Progenitor cell of endocrine pancreas (in vitro differentiated cells): ENCODE measurements around the gene CEP128. TPM values are rescaled to one million over a fixed set of nuclear protein-coding genes. Genes with fewer than 3 reads are reported as not detected.

Experiments
- DNase-seq: peaks from one replicate; pipeline ENCODE4 v3.0.0; 2021; ENCODE audit warnings: low spot score; ENCODE audit not compliant: unreplicated experiment
- H3K27ac Mint-ChIP-seq: 2 replicates; pipeline ENCODE4 v1.8.0; 2021; ENCODE audit warnings: mild to moderate bottlenecking, moderate library complexity, mixed read lengths
- H3K27me3 Mint-ChIP-seq: 2 replicates; pipeline ENCODE4 v1.8.0; 2021; ENCODE audit warnings: mixed read lengths
- H3K36me3 Mint-ChIP-seq: 2 replicates; pipeline ENCODE4 v1.8.0; 2022; ENCODE audit warnings: mixed read lengths; ENCODE audit not compliant: insufficient read depth
- H3K4me1 Mint-ChIP-seq: 2 replicates; pipeline ENCODE4 v1.8.0; 2021; ENCODE audit warnings: low read depth, mixed read lengths
- H3K4me3 Mint-ChIP-seq: 2 replicates; pipeline ENCODE4 v1.8.0; 2021; ENCODE audit warnings: low read depth, mild to moderate bottlenecking, moderate library complexity, mixed read lengths
- H3K9me3 Mint-ChIP-seq: 2 replicates; pipeline ENCODE4 v1.8.0; 2021; ENCODE audit warnings: low read depth, mixed read lengths
- total RNA-seq: library from RNA; stranded (reverse); gene quantifications from 2 replicates; pipeline ENCODE4 v1.2.1, GENCODE V29; 2021
- TF ChIP-seq, protein P1 (sequence below): fragments of 200-600 bp; sonication (generic); IDR thresholded peaks from one replicate; pipeline ENCODE4 v1.5.0; 2021; ENCODE audit warnings: antibody characterized with exemption, mild to moderate bottlenecking; ENCODE audit not compliant: unreplicated experiment

The CEP128 gene
- total RNA-seq, 1 donor from 2014 or later, result 15.9 TPM

- TF ChIP-seq, protein P1, sequence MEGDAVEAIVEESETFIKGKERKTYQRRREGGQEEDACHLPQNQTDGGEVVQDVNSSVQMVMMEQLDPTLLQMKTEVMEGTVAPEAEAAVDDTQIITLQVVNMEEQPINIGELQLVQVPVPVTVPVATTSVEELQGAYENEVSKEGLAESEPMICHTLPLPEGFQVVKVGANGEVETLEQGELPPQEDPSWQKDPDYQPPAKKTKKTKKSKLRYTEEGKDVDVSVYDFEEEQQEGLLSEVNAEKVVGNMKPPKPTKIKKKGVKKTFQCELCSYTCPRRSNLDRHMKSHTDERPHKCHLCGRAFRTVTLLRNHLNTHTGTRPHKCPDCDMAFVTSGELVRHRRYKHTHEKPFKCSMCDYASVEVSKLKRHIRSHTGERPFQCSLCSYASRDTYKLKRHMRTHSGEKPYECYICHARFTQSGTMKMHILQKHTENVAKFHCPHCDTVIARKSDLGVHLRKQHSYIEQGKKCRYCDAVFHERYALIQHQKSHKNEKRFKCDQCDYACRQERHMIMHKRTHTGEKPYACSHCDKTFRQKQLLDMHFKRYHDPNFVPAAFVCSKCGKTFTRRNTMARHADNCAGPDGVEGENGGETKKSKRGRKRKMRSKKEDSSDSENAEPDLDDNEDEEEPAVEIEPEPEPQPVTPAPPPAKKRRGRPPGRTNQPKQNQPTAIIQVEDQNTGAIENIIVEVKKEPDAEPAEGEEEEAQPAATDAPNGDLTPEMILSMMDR, result no peak
- DNase-seq, result no peak
- no peaks in the 10 kb centered on the region for H3K4me1 Mint-ChIP-seq
- H3K36me3 Mint-ChIP-seq, result no peaks in the 10 kb centered on the region
- H3K4me3 Mint-ChIP-seq, result no peak overlapping the region
- H3K27ac Mint-ChIP-seq, result no peak overlapping the region
- H3K9me3 Mint-ChIP-seq, result no peaks in the 10 kb centered on the region
- H3K27me3 Mint-ChIP-seq, result peaks cover 8% of the 10 kb centered on the region
Observed at GRCh38 chr14:80493620-80494019, 447.9 kb downstream of the CEP128 start.

DNA sequence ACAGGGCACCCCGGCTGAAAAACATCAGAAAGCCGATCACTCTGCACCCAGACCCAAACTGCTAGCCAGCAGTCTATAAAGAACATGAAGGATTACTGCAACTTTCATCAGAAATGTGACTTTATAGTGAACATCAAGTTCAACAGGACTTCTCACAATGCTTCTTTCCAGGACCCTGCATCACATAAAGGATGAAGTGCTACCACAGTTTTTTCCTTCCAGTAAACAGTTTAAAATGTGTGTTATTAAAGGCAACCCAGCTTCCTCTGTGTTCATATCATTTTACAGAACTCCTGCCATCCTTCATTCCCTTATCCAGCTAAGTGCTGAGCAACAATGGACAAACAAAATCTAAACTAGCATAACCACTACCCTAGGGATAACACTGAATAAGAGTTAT lies 449.9 kb downstream of the CEP128 start:
- TF ChIP-seq, protein P1, result no peak
- Mint-ChIP-seq H3K27ac (no peak overlapping the region), H3K4me1 (no peaks in the 10 kb centered on the region), H3K27me3 (peaks cover 11% of the 10 kb centered on the region), H3K36me3 (no peaks in the 10 kb centered on the region), H3K4me3 (no peak overlapping the region), H3K9me3 (peaks cover 6% of the 10 kb centered on the region)
- DNase-seq, result no peak

GRCh38 chr14:80491131-80491530 lies 450.4 kb downstream of the CEP128 start:
- Mint-ChIP-seq H3K27me3 (peaks cover 11% of the 10 kb centered on the region), H3K4me1 (no peaks in the 10 kb centered on the region), H3K36me3 (no peaks in the 10 kb centered on the region), H3K9me3 (peaks cover 6% of the 10 kb centered on the region), H3K4me3 (no peak overlapping the region), H3K27ac (no peak overlapping the region)
- DNase-seq, result no peak
- TF ChIP-seq, protein P1, result no peak

DNA sequence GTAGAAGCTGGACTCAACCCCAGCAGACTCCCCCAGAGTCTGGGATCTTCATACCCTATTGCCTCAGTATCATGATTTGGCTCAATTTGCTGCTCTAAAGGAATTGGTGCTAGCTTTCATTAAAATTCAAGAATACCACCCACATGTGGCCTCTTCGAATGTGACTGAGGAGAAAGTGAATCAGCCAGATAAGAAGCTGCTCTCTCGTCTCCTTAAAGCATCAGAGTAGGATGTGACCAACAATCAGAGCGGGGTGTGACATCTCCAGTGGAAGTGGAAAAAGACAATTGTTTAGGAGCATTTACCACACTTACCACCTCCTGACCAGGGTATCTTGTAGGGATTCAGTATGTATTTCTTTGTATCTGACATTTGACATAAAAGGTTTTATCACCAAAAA lies 452.0 kb downstream of the CEP128 start:
- no peak overlapping the region for H3K4me3 Mint-ChIP-seq

GRCh38 chr14:80485764-80486163 lies 455.8 kb downstream of the CEP128 start:
- Mint-ChIP-seq H3K27me3 (peaks cover 29% of the 10 kb centered on the region), H3K36me3 (no peaks in the 10 kb centered on the region), H3K27ac (no peak overlapping the region), H3K4me3 (no peak overlapping the region), H3K9me3 (peaks cover 6% of the 10 kb centered on the region), H3K4me1 (no peaks in the 10 kb centered on the region)
- no peak for DNase-seq
- TF ChIP-seq, protein P1, result no peak

More for the DNA sequence above, 452.0 kb downstream of the CEP128 start:
- Mint-ChIP-seq H3K27me3 (peaks cover 17% of the 10 kb centered on the region), H3K9me3 (peaks cover 6% of the 10 kb centered on the region), H3K27ac (no peak overlapping the region), H3K4me1 (no peaks in the 10 kb centered on the region), H3K36me3 (no peaks in the 10 kb centered on the region)
- TF ChIP-seq, protein P1, result no peak
- no peak for DNase-seq
